Breast epithelium (tissue), 4 donors: Measurements from ENCODE around the gene RDH11. TPM values are rescaled to one million over a fixed set of nuclear protein-coding genes. Genes with fewer than 3 reads are reported as not detected.

ENCODE experiments used
- DNase-seq, 2 donors: peaks; one replicate each; pipeline ENCODE4 v3.0.0-alpha.2; 2019; ENCODE audit warnings: low spot score in 2 of 2
- H3K27ac ChIP-seq, 2 donors: fragments of 200-600 bp; sonication (generic) in 1 of 2; one replicate each; pipeline ENCODE4 v1.5.1; 2016 to 2019; ENCODE audit warnings: mild to moderate bottlenecking in 1 of 2
- H3K27me3 ChIP-seq, 2 donors: fragments of 200-600 bp; sonication (generic) in 1 of 2; one replicate each; pipeline versions ENCODE4 v1.5.1 to v1.6.0; 2017 to 2019; ENCODE audit warnings: control low read depth in 1 of 2, mild to moderate bottlenecking in 1 of 2
- H3K36me3 ChIP-seq: fragments of 200-600 bp; one replicate; pipeline ENCODE4 v1.5.1; 2019
- H3K4me1 ChIP-seq, 2 donors: fragments of 200-600 bp; sonication (generic); one replicate each; pipeline ENCODE4 v1.5.1; 2016 to 2019; ENCODE audit warnings: control low read depth in 1 of 2
- H3K4me3 ChIP-seq, 3 donors: fragments of 200-600 bp; sonication (generic); 1 replicate in 2 of 3; 2 replicates in 1 of 3; pipeline ENCODE4 v1.5.1; 2016 to 2019; ENCODE audit warnings: mild to moderate bottlenecking in 3 of 3, moderate library complexity in 2 of 3
- H3K9me3 ChIP-seq, 2 donors: fragments of 200-600 bp; sonication (generic) in 1 of 2; one replicate each; pipeline ENCODE4 v1.5.1; 2016 to 2019; ENCODE audit warnings: control low read depth in 1 of 2
- CTCF ChIP-seq, 3 donors: fragments of 450-650 bp; IDR thresholded peaks; one replicate each; pipeline ENCODE4 v1.5.1; 2016 to 2017; ENCODE audit warnings: antibody characterized with exemption in 3 of 3, mild to moderate bottlenecking in 3 of 3, moderate library complexity in 3 of 3
- POLR2A ChIP-seq: fragments of 450-650 bp; IDR thresholded peaks from one replicate; pipeline ENCODE4 v1.6.1; 2016; ENCODE audit warnings: antibody characterized with exemption, mild to moderate bottlenecking, moderate library complexity
- POLR2AphosphoS5 ChIP-seq, 3 donors: sonication (generic); formaldehyde crosslinking; IDR thresholded peaks; one replicate each; pipeline ENCODE4 v1.6.1; 2017; ENCODE audit warnings: antibody characterized with exemption in 3 of 3
- intact Hi-C: fragments of 100-400 bp; cut with DNase I; formaldehyde crosslinking; loops from one replicate; pipeline ENCODE4 v1.15.1; 2023; ENCODE audit warnings: low total_unique reads
- total RNA-seq, 3 donors: library from RNA; depleted of rRNA; stranded (reverse); fragments of >200 nt; gene quantifications; one replicate each; pipeline ENCODE4 v1.1.0, GENCODE V29; 2016

RDH11 gene
- total RNA-seq, 3 donors from 2014 or later, result 25.3 to 57.5 (median 42.3) TPM

GRCh38 chr14:67630938-67631337 lies 64.6 kb downstream of the RDH11 start:
- H3K4me3 ChIP-seq, result no peak overlapping the region
- no peak for TF ChIP-seq POLR2AphosphoS5 (IDR thresholded peaks at IDR 0.05)
- no peak for TF ChIP-seq CTCF (IDR thresholded peaks at IDR 0.05)
- TF ChIP-seq POLR2A, result no peak

GRCh38 chr14:67630186-67630585 lies 65.4 kb downstream of the RDH11 start:
- Histone ChIP-seq H3K4me1 (no peaks in the 10 kb centered on the region), H3K27ac (no peak overlapping the region), H3K4me3 (no peak overlapping the region), H3K27me3 (no peaks in the 10 kb centered on the region), H3K9me3 (no peaks in the 10 kb centered on the region), H3K36me3 (no peaks in the 10 kb centered on the region)
- intact Hi-C loops, result no loop called here
- DNase-seq, result no peak
- TF ChIP-seq POLR2AphosphoS5 (IDR thresholded peaks at IDR 0.05), result no peak
- no peak for TF ChIP-seq POLR2A
- TF ChIP-seq CTCF (IDR thresholded peaks at IDR 0.05), result no peak

More at GRCh38 chr14:67630938-67631337, 64.6 kb downstream of the RDH11 start:
- Histone ChIP-seq H3K4me1 (no peaks in the 10 kb centered on the region), H3K9me3 (no peaks in the 10 kb centered on the region), H3K36me3 (no peaks in the 10 kb centered on the region), H3K27ac (no peak overlapping the region), H3K27me3 (no peaks in the 10 kb centered on the region)
- no peak for DNase-seq
- intact Hi-C loops, result no loop called here

- no peak for DNase-seq
- no peak for TF ChIP-seq CTCF (IDR thresholded peaks at IDR 0.05)
- TF ChIP-seq POLR2A, result no peak
- TF ChIP-seq POLR2AphosphoS5 (IDR thresholded peaks at IDR 0.05), result no peak
- Histone ChIP-seq H3K27me3 (no peaks in the 10 kb centered on the region), H3K4me1 (no peaks in the 10 kb centered on the region), H3K27ac (no peak overlapping the region), H3K9me3 (no peaks in the 10 kb centered on the region), H3K4me3 (no peak overlapping the region), H3K36me3 (no peaks in the 10 kb centered on the region)
- intact Hi-C loops, result no loop called here
Measured at GRCh38 chr14:67627519-67627918, 68.0 kb downstream of the RDH11 start.

Other genes with a start within 250 kb of the RDH11 start
- gene TMEM229B, start 207.0 kb downstream of the RDH11 start, total RNA-seq, result 10 to 100 TPM in 1 of 3 donors, 1 to 10 TPM in 1, under 1 TPM in 1; 0.64 to 10.2 (median 6.0) TPM
- gene PLEKHH1, start 162.5 kb downstream of the RDH11 start, total RNA-seq, result 10 to 100 TPM in 2 of 3 donors, 1 to 10 TPM in 1; 2.9 to 18.9 (median 14.7) TPM
- gene PIGH, start 95.5 kb downstream of the RDH11 start, total RNA-seq, result 10 to 100 TPM; 32.8 to 37.6 (median 33.8) TPM
- gene ARG2, start 75.8 kb downstream of the RDH11 start, total RNA-seq, result 1 to 10 TPM; 2.9 to 5.2 (median 4.4) TPM
- gene VTI1B, start 21.1 kb downstream of the RDH11 start, total RNA-seq, result 100 to 1,000 TPM in 1 of 3 donors, 10 to 100 TPM in 2; 62.8 to 169 (median 80.6) TPM
- gene RDH12, start 6.1 kb upstream of the RDH11 start, total RNA-seq, result not detected
- 10 to 100 TPM; 31.5 to 42.6 (median 36.3) TPM for gene ZFYVE26, start 120.8 kb upstream of the RDH11 start, total RNA-seq
- 10 to 100 TPM; 10.6 to 77.6 (median 33.8) TPM for gene RAD51B, start 124.0 kb upstream of the RDH11 start, total RNA-seq